Naive thymus-derived CD4-positive, alpha-beta T cell (primary cell): Measurements from ENCODE around the gene IGFN1. TPM values are rescaled to one million over a fixed set of nuclear protein-coding genes. Genes with fewer than 3 reads are reported as not detected.
A peak's percentile ranks its signal among the peaks of the same experiment; 100 is the strongest.

ENCODE experiments used
- ATAC-seq: fragments of 150-1000 bp; cut with Tn5 transposase; 2 replicates; pipeline ENCODE4 v1.10.0; 2021; ENCODE audit warnings: mild to moderate bottlenecking, moderate library complexity
- CTCF ChIA-PET: fragments of 350-600 bp; sonication (Branson Sonifier 250); formaldehyde crosslinking; loops from one replicate; lab custom pipeline; 2021; ENCODE audit warnings: antibody characterized with exemption; lab: Charles Lee
- POLR2A ChIA-PET: fragments of 350-600 bp; sonication (Branson Sonifier 250); formaldehyde crosslinking; loops from one replicate; lab custom pipeline; 2021; ENCODE audit warnings: antibody characterized with exemption, inconsistent platforms; lab: Charles Lee
- DNase-seq, 9 donors: peaks; one replicate each; pipeline versions ENCODE4 v3.0.0 to v3.0.0-alpha.2; 2020 to 2022; ENCODE audit warnings: mixed read lengths in 1 of 9
- H3K27ac ChIP-seq: one replicate; pipeline ENCODE4 v1.7.0; 2013; ENCODE audit warnings: mild to moderate bottlenecking, low read depth, low read length, moderate library complexity
- H3K27me3 ChIP-seq, 2 donors: one replicate each; pipeline ENCODE4 v1.7.0; 2013; ENCODE audit warnings: low read length in 2 of 2, mild to moderate bottlenecking in 2 of 2, moderate library complexity in 2 of 2; ENCODE audit not compliant: control insufficient read depth in 2 of 2, insufficient read depth in 2 of 2
- H3K36me3 ChIP-seq, 3 experiments: 1 replicate in 2 of 3; 2 replicates in 1 of 3; pipeline ENCODE4 v1.7.0; 2013; ENCODE audit warnings: low read length in 3 of 3, mild to moderate bottlenecking in 3 of 3, moderate library complexity in 1 of 3; ENCODE audit not compliant: insufficient read depth in 3 of 3, control insufficient read depth in 2 of 3
- H3K4me1 ChIP-seq, 2 donors: one replicate each; pipeline ENCODE4 v1.7.0; 2013; ENCODE audit warnings: low read length in 2 of 2, mild to moderate bottlenecking in 2 of 2, moderate library complexity in 1 of 2; ENCODE audit not compliant: control insufficient read depth in 2 of 2, insufficient read depth in 2 of 2
- H3K4me3 ChIP-seq: 2 replicates; pipeline ENCODE4 v1.7.0; 2013; ENCODE audit warnings: mild to moderate bottlenecking, low read length
- H3K9me3 ChIP-seq, 3 experiments: 1 replicate in 2 of 3; 2 replicates in 1 of 3; pipeline ENCODE4 v1.7.0; 2013; ENCODE audit warnings: low read length in 3 of 3; ENCODE audit not compliant: control insufficient read depth in 2 of 3
- H3K27ac Mint-ChIP-seq, 9 donors: one replicate each; pipeline ENCODE4 v1.8.0; 2020 to 2022; ENCODE audit warnings: mixed read lengths in 9 of 9, mild to moderate bottlenecking in 8 of 9, moderate library complexity in 5 of 9, inconsistent platforms in 2 of 9
- H3K27me3 Mint-ChIP-seq, 5 donors: one replicate each; pipeline ENCODE4 v1.8.0; 2021 to 2022; ENCODE audit warnings: mixed read lengths in 5 of 5, mild to moderate bottlenecking in 1 of 5
- H3K36me3 Mint-ChIP-seq, 5 donors: one replicate each; pipeline ENCODE4 v1.8.0; 2020 to 2022; ENCODE audit warnings: mixed read lengths in 5 of 5, mild to moderate bottlenecking in 3 of 5, inconsistent platforms in 1 of 5
- H3K4me1 Mint-ChIP-seq, 7 donors: one replicate each; pipeline ENCODE4 v1.8.0; 2020 to 2022; ENCODE audit warnings: mixed read lengths in 7 of 7, mild to moderate bottlenecking in 3 of 7, inconsistent platforms in 1 of 7
- H3K4me3 Mint-ChIP-seq, 10 donors: one replicate each; pipeline ENCODE4 v1.8.0; 2020 to 2022; ENCODE audit warnings: mild to moderate bottlenecking in 10 of 10, mixed read lengths in 10 of 10, moderate library complexity in 6 of 10, inconsistent platforms in 2 of 10
- H3K9me3 Mint-ChIP-seq, 11 donors: one replicate each; pipeline ENCODE4 v1.8.0; 2020 to 2022; ENCODE audit warnings: mixed read lengths in 11 of 11, mild to moderate bottlenecking in 4 of 11, inconsistent platforms in 1 of 11, moderate library complexity in 1 of 11
- intact Hi-C, 2 donors: fragments of 100-400 bp; cut with micrococcal nuclease; formaldehyde crosslinking; loops; one replicate each; pipeline ENCODE4 v1.15.1; 2023
- polyA plus RNA-seq, 2 donors: library from polyadenylated mRNA; unstranded; fragments of 300-500 nt; fragmentation: Illumina TruSeq; gene quantifications; one replicate each; pipeline ENCODE4 v1.2.3, GENCODE V29; 2021
- total RNA-seq, 6 experiments: library from RNA in 5 of 6; stranded (reverse) in 5 of 6; gene quantifications; 1 replicate in 5 of 6; 2 replicates in 1 of 6; pipeline ENCODE4 v1.2.3 and lab custom pipeline; 2021 to 2026

Gene IGFN1
- total and polyA plus RNA-seq, 7 experiments from 2014 or later, result not detected

DNA sequence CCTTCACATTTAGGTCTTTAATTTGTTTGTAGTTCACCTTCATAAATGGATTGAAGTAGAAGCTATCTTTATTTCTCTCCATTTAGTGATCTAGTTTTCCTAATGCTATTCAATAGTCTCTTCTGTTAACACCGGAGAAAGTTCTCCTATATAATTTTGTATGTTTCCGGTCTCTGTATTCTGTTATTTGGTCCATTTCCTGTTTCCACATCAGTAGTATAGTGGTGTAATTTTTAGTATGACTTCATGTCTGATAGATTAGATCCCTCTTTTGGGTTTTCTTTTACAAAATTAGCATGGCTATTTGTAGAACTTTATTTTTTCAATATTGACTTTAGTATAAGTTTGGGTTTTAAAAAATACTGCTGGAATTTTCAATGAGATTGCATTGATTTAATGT lies 51.1 kb downstream of the IGFN1 start:
- ChIA-PET CTCF (interaction anchor here (1.3 kb wide), 1 partner anchor 10 kb away, joined by 3 read pairs; no protein-coding TSS in a partner anchor), POLR2A (no interaction called here)
- Mint-ChIP-seq H3K36me3 (no peaks in the 10 kb centered on the region), H3K27ac (no peak overlapping the region), H3K4me3 (no peak overlapping the region), H3K4me1 (no peaks in the 10 kb centered on the region), H3K9me3 (peaks cover 0 to 4% (median 0%) of the 10 kb centered on the region in 11 donors), H3K27me3 (peaks cover 42 to 63% (median 48%) of the 10 kb centered on the region in 5 donors)
- H3K9me3 ChIP-seq, result no peaks in the 10 kb centered on the region
- H3K4me1 ChIP-seq, result no peaks in the 10 kb centered on the region
- peaks cover 0 to 9% of the 10 kb centered on the region in 2 donors for H3K27me3 ChIP-seq
- DNase-seq (no peak), ATAC-seq (no peak)
- intact Hi-C loops, result no loop called here
- H3K4me3 ChIP-seq, result no peak overlapping the region
- no peak overlapping the region for H3K27ac ChIP-seq
- no peaks in the 10 kb centered on the region for H3K36me3 ChIP-seq

DNA sequence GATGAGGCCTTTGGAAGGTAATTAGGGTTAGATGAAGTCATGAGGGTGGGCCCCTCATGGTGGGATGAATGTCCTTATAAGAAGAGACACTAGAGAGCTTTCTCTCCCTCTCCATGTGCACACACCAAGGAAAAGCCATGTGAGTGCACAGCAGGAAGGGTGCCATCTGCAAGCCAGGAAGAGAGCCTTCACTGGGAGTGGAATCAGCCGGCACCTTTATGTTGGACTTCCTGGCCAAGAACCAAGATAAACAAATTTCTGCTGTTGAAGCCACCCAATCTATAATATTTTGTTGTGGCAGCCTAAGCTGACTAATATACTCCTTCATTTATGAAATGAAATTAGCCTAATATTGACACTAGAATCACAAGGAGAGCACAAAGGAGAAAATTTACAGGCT lies 54.5 kb downstream of the IGFN1 start:
- CTCF ChIA-PET, result no interaction called here
- no peaks in the 10 kb centered on the region for H3K4me1 ChIP-seq
- H3K4me1 Mint-ChIP-seq, result no peaks in the 10 kb centered on the region
- H3K27ac ChIP-seq, result no peak overlapping the region
- H3K27me3 Mint-ChIP-seq, result peaks cover 35 to 65% (median 50%) of the 10 kb centered on the region in 5 donors
- POLR2A ChIA-PET, result no interaction called here
- H3K9me3 Mint-ChIP-seq, result peaks cover 0 to 2% (median 0%) of the 10 kb centered on the region in 11 donors
- no peak overlapping the region for H3K4me3 ChIP-seq
- no peaks in the 10 kb centered on the region for H3K9me3 ChIP-seq
- H3K36me3 ChIP-seq, result no peaks in the 10 kb centered on the region
- H3K27ac Mint-ChIP-seq, result no peak overlapping the region
- no peak overlapping the region for H3K4me3 Mint-ChIP-seq
- H3K36me3 Mint-ChIP-seq, result no peaks in the 10 kb centered on the region
- ATAC-seq, result no peak
- peaks cover 0 to 9% of the 10 kb centered on the region in 2 donors for H3K27me3 ChIP-seq
- intact Hi-C loops, result no loop called here
- DNase-seq, result no peak

DNA sequence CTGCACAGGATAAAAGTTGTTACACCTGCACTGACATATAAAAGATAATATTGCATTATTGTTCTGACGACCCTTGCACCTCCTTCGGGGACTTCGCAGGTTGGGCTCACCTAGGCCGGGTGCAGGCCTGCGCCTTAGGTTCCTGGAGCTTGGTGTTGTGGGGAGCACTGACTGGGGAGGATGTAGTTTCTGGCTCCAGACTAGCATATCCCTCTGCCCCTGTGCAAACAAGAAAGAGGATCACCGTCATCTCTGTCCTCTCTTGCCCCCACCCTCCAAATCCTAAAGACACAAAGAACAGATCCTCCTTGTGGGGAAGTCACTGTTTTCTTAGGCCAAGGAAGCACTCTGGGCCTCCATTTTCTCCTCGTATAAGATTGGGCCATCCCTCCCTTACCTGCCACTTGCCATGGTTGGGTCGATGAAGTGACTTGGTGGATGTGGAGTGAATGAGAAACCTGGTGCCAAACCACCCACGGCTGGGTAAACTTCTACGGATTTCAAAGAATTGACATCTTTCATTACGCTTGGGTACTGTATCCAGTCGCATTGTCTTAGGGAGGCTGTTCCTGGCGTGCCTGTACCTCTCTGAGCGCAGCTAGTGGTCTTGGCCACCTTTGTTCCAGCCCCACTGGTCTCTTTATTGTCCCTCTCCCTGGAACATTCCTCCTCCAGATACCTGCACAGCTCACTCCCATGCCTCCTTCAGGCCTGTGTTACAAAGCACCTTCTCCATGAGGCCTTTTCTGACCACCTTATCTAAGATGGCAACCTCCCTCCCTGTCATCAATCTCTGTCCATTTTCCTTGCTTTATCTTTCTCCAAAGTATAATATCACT lies 58.3 kb downstream of the IGFN1 start:
- Histone ChIP-seq H3K9me3 (no peaks in the 10 kb centered on the region), H3K4me1 (no peaks in the 10 kb centered on the region), H3K36me3 (no peaks in the 10 kb centered on the region), H3K27me3 (no peaks in the 10 kb centered on the region), H3K27ac (no peak overlapping the region), H3K4me3 (no peak overlapping the region)
- H3K27me3 Mint-ChIP-seq, result peaks cover 18 to 56% (median 21%) of the 10 kb centered on the region in 5 donors
- no peaks in the 10 kb centered on the region for H3K9me3 Mint-ChIP-seq
- ATAC-seq (no peak), DNase-seq (no peak)
- H3K4me1 Mint-ChIP-seq, result no peaks in the 10 kb centered on the region
- intact Hi-C loops, result no loop called here
- POLR2A ChIA-PET, result no interaction called here
- no peak overlapping the region for H3K4me3 Mint-ChIP-seq
- CTCF ChIA-PET, result no interaction called here
- no peaks in the 10 kb centered on the region for H3K36me3 Mint-ChIP-seq
- no peak overlapping the region for H3K27ac Mint-ChIP-seq

DNA sequence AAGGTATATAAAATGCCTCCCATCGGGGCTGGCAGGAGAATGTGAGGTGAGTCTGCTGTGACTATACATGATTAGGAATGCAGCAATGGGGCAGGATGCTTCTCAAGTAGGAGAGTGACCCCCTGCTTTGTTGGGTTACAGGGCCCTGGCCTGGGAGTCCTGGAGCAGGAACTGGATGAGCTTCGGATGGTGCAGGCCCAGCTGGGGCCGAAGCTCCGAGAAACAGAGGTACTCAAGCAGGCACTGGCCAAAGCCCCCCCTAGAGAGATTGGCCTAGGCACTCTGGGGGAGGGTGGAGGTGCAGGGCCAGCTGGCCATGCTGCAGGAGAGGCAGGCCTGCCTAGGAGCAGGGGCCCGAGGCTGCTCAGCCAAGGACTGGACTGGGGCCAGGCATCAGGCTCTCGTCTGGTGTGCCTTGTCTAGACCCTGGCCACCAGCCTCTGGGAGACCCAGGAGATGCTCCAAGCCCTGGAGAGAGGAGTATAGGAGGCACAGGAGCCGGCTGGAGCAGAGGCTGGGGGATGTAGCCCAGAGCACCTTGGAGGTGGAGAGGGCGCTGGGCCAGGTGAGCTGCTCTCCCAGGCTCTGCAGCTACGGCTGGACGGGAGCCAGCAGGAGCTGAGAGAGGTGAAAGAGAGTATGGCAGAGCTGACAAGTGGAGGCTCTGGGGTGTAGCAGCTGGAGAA lies 59.8 kb downstream of the IGFN1 start:
- Mint-ChIP-seq H3K9me3 (no peaks in the 10 kb centered on the region), H3K27ac (no peak overlapping the region), H3K4me3 (no peak overlapping the region), H3K4me1 (peaks cover 0 to 2% (median 0%) of the 10 kb centered on the region in 7 donors), H3K36me3 (no peaks in the 10 kb centered on the region), H3K27me3 (peaks cover 3 to 44% (median 9%) of the 10 kb centered on the region in 5 donors)
- DNase-seq, result no peak
- ATAC-seq, result peak; percentile 14
- intact Hi-C loops, result no loop called here
- no peaks in the 10 kb centered on the region for H3K4me1 ChIP-seq
- no peak overlapping the region for H3K27ac ChIP-seq
- H3K36me3 ChIP-seq, result no peaks in the 10 kb centered on the region
- H3K27me3 ChIP-seq, result no peaks in the 10 kb centered on the region
- CTCF ChIA-PET, result no interaction called here
- POLR2A ChIA-PET, result no interaction called here
- no peak overlapping the region for H3K4me3 ChIP-seq
- H3K9me3 ChIP-seq, result no peaks in the 10 kb centered on the region

DNA sequence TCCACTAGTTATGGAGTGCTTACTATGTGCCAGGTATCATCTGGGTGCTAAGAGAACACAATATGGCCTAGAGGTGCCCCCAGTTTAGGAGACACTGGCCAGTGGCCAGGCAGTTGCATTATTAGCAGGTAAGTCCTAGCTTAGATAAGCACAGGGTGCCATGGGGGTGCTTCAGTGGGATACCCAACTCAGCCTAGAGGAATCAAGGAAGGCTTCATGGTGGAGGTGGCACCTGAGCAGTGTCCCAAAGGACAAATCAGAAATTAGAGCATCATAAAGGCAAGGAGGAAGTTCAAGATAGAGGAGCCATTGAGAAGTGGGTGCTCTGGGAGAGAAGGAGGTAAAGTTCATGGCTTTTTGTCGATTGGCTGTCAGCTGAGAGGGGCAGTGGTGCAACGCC lies 60.8 kb downstream of the IGFN1 start:
- Histone ChIP-seq H3K9me3 (no peaks in the 10 kb centered on the region), H3K27me3 (no peaks in the 10 kb centered on the region), H3K27ac (no peak overlapping the region), H3K4me3 (no peak overlapping the region), H3K4me1 (no peaks in the 10 kb centered on the region), H3K36me3 (no peaks in the 10 kb centered on the region)
- Mint-ChIP-seq H3K36me3 (no peaks in the 10 kb centered on the region), H3K27ac (peak overlapping the region in 1 of 9 donors; percentile 1), H3K9me3 (no peaks in the 10 kb centered on the region), H3K4me3 (no peak overlapping the region), H3K27me3 (peaks cover 0 to 37% (median 9%) of the 10 kb centered on the region in 5 donors), H3K4me1 (peaks cover 0 to 2% (median 0%) of the 10 kb centered on the region in 7 donors)
- ATAC-seq (no peak), DNase-seq (no peak)
- ChIA-PET CTCF (interaction anchor here (1.2 to 1.3 kb wide), 2 partner anchors 10 to 11 kb away, joined by 3 read pairs; no protein-coding TSS in a partner anchor), POLR2A (no interaction called here)
- intact Hi-C loops, result no loop called here

DNA sequence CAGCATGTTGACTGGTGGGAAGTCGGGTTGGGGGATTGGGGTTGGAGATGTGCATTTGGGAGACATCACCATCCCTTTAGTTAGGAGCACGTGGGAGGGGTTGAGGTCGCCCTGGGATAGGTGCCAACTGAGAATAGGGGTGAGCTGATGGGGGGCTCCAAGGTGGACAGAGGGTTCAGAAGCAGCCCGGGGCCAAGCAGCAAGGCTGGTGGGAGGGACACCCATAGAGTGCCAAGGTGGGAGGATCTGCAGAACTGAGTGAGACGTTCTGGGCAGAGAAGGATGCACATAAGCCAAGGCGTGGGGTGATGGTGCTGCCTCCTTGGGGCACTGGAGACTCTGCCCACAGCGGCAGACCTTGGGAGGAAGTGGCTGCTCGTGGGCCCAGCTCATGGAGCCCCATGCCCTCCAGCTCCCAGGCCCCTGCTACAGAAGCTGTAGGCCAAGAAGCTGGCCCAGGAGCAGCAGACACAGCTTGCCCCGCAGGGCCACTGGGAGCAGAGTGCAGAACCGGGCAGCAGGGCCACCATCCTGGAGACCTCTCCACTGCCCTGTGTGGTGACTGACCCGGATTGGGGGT lies 61.3 kb downstream of the IGFN1 start:
- no peak overlapping the region for H3K4me3 ChIP-seq
- H3K36me3 ChIP-seq, result no peaks in the 10 kb centered on the region
- no peaks in the 10 kb centered on the region for H3K9me3 ChIP-seq
- H3K9me3 Mint-ChIP-seq, result no peaks in the 10 kb centered on the region
- H3K4me3 Mint-ChIP-seq, result no peak overlapping the region
- H3K4me1 Mint-ChIP-seq, result peaks cover 0 to 2% (median 0%) of the 10 kb centered on the region in 7 donors
- no peak for DNase-seq
- H3K36me3 Mint-ChIP-seq, result no peaks in the 10 kb centered on the region
- no peak overlapping the region for H3K27ac Mint-ChIP-seq
- no peak overlapping the region for H3K27ac ChIP-seq
- ChIA-PET POLR2A (no interaction called here), CTCF (interaction anchor here (1.2 to 1.3 kb wide), 2 partner anchors 10 to 11 kb away, joined by 3 read pairs; no protein-coding TSS in a partner anchor)
- ATAC-seq, result no peak
- peaks cover 0 to 34% (median 9%) of the 10 kb centered on the region in 5 donors for H3K27me3 Mint-ChIP-seq
- H3K4me1 ChIP-seq, result no peaks in the 10 kb centered on the region
- H3K27me3 ChIP-seq, result no peaks in the 10 kb centered on the region
- intact Hi-C loops, result no loop called here
